HEK293 (cell line): ENCODE measurements around the gene FAM181A.

Experiments
- CTCF ChIA-PET: fragments of 350-600 bp; formaldehyde crosslinking; extraction: SDS; loops from one replicate; lab custom pipeline; 2021; ENCODE audit warnings: antibody characterized with exemption; lab: Yijun Ruan, JAX
- POLR2A ChIA-PET: fragments of 300-600 bp; formaldehyde crosslinking; extraction: SDS; loops from one replicate; lab custom pipeline; 2020; ENCODE audit warnings: antibody characterized with exemption, inconsistent platforms; lab: Yijun Ruan, JAX
- H3K27ac ChIP-seq: fragments of 200-500 bp; sonication (Bioruptor generic); 2 replicates; pipeline ENCODE4 v1.5.1; 2014; ENCODE audit warnings: low read depth, low read length, control low read depth, inconsistent platforms; ENCODE audit errors: extremely low read depth
- H3K36me3 ChIP-seq, 2 experiments: fragments of 200-500 bp in 1 of 2; sonication (Bioruptor generic) in 1 of 2; 1 replicate in 1 of 2; 2 replicates in 1 of 2; pipeline ENCODE4 v1.5.1; 2014 to 2017; ENCODE audit warnings: inconsistent platforms in 2 of 2, low read length in 2 of 2; ENCODE audit not compliant: control insufficient read depth in 2 of 2, insufficient read depth in 1 of 2
- H3K4me1 ChIP-seq: fragments of 200-500 bp; sonication (Bioruptor generic); 2 replicates; pipeline ENCODE4 v1.5.1; 2014; ENCODE audit warnings: mild to moderate bottlenecking, low read length, inconsistent platforms; ENCODE audit not compliant: control insufficient read depth, insufficient read depth
- H3K4me3 ChIP-seq: 2 replicates; pipeline ENCODE4 v1.5.1; 2011; ENCODE audit warnings: low read depth, mild to moderate bottlenecking, control low read depth, low read length, moderate library complexity
- H3K9me3 ChIP-seq: fragments of 200-500 bp; sonication (Bioruptor generic); 2 replicates; pipeline ENCODE4 v1.5.1; 2014; ENCODE audit warnings: low read depth, low read length, inconsistent platforms; ENCODE audit not compliant: control insufficient read depth, insufficient read depth
- ATF2 ChIP-seq: fragments of 450-650 bp; formaldehyde crosslinking; IDR thresholded peaks from 2 replicates; pipeline ENCODE4 v1.5.1; 2016; ENCODE audit warnings: missing biosample characterization, missing genetic modification characterization, low read depth
- CTCF ChIP-seq: fragments of 450-650 bp; formaldehyde crosslinking; IDR thresholded peaks from 2 replicates; pipeline ENCODE4 v1.5.1; 2016; ENCODE audit warnings: missing biosample characterization, missing genetic modification characterization
- PRDM2 ChIP-seq: fragments of 450-650 bp; formaldehyde crosslinking; IDR thresholded peaks from 2 replicates; pipeline ENCODE4 v1.5.1; 2016; ENCODE audit warnings: missing biosample characterization, missing genetic modification characterization, borderline replicate concordance
- RBAK ChIP-seq: fragments of 450-650 bp; formaldehyde crosslinking; IDR thresholded peaks from 2 replicates; pipeline ENCODE4 v1.5.1; 2016; ENCODE audit warnings: missing biosample characterization, missing genetic modification characterization
- SCRT1 ChIP-seq: fragments of 450-650 bp; formaldehyde crosslinking; IDR thresholded peaks from 2 replicates; pipeline ENCODE4 v1.5.1; 2016; ENCODE audit warnings: missing biosample characterization, missing genetic modification characterization, borderline replicate concordance
- SP3 ChIP-seq: fragments of 450-650 bp; formaldehyde crosslinking; IDR thresholded peaks from 2 replicates; pipeline ENCODE4 v1.5.1; 2016; ENCODE audit warnings: missing biosample characterization, missing genetic modification characterization
- ZBTB10 ChIP-seq: fragments of 450-650 bp; formaldehyde crosslinking; IDR thresholded peaks from 2 replicates; pipeline ENCODE4 v1.5.1; 2016; ENCODE audit warnings: missing biosample characterization, missing genetic modification characterization
- ZNF121 ChIP-seq: fragments of 450-650 bp; formaldehyde crosslinking; IDR thresholded peaks from 2 replicates; pipeline ENCODE4 v1.5.1; 2016; ENCODE audit warnings: missing biosample characterization, missing genetic modification characterization
- ZNF221 ChIP-seq: fragments of 450-650 bp; formaldehyde crosslinking; IDR thresholded peaks from 2 replicates; pipeline ENCODE4 v1.5.1; 2017; ENCODE audit warnings: missing biosample characterization, missing genetic modification characterization, borderline replicate concordance
- ZNF362 ChIP-seq: fragments of 450-650 bp; formaldehyde crosslinking; IDR thresholded peaks from 2 replicates; pipeline ENCODE4 v1.5.1; 2016; ENCODE audit warnings: missing biosample characterization, missing genetic modification characterization
- ZNF600 ChIP-seq: fragments of 450-650 bp; formaldehyde crosslinking; IDR thresholded peaks from 2 replicates; pipeline ENCODE4 v1.5.1; 2016; ENCODE audit warnings: missing biosample characterization, missing genetic modification characterization
- ZNF654 ChIP-seq: fragments of 450-650 bp; formaldehyde crosslinking; IDR thresholded peaks from 2 replicates; pipeline ENCODE4 v1.5.1; 2016; ENCODE audit warnings: low read depth, missing biosample characterization, missing genetic modification characterization
- ZNF704 ChIP-seq: fragments of 450-650 bp; formaldehyde crosslinking; IDR thresholded peaks from 2 replicates; pipeline ENCODE4 v1.5.1; 2016; ENCODE audit warnings: missing biosample characterization, missing genetic modification characterization
- ZNF76 ChIP-seq: fragments of 450-650 bp; formaldehyde crosslinking; IDR thresholded peaks from 2 replicates; pipeline ENCODE4; 2016; ENCODE audit warnings: low read depth, missing biosample characterization, missing genetic modification characterization, borderline replicate concordance

The FAM181A gene

GRCh38 chr14:93892505-93892839 is 34.7 kb upstream of the FAM181A start:
- no peaks in the 10 kb centered on the region for H3K4me1 ChIP-seq
- H3K9me3 ChIP-seq: no peaks in the 10 kb centered on the region
- H3K4me3 ChIP-seq: no peak overlapping the region
- ChIA-PET POLR2A (no interaction called here), CTCF (interaction anchor here (0.6 to 1.9 kb wide), 11 partner anchors 9 to 238 kb away, joined by 3 to 6 read pairs (median 3); no protein-coding TSS in a partner anchor)
- H3K36me3 ChIP-seq: no peaks in the 10 kb centered on the region
- no peak overlapping the region for H3K27ac ChIP-seq
- TF ChIP-seq ZNF704 (tag by site-specific recombination) (no peak), SCRT1 (tag by site-specific recombination) (no peak), ZNF121 (peak; percentile 79)

- Histone ChIP-seq H3K27ac (no peak overlapping the region), H3K9me3 (no peaks in the 10 kb centered on the region), H3K4me3 (no peak overlapping the region), H3K4me1 (no peaks in the 10 kb centered on the region), H3K36me3 (no peaks in the 10 kb centered on the region)
- ChIA-PET POLR2A (no interaction called here), CTCF (interaction anchor here (0.6 to 5.7 kb wide), 15 partner anchors 10 to 287 kb away, joined by 3 to 26 read pairs (median 3); no protein-coding TSS in a partner anchor)
- TF ChIP-seq ZNF600 (tag by site-specific recombination) (peak; percentile 60), ZNF654 (tag by site-specific recombination) (peak; percentile 31), ZNF76 (tag by site-specific recombination) (no peak), CTCF (tag by site-specific recombination) (peak; percentile 63), ZNF221 (tag by site-specific recombination) (no peak), ZBTB10 (no peak), ZNF362 (tag by site-specific recombination) (no peak), SP3 (tag by site-specific recombination) (no peak), RBAK (tag by site-specific recombination) (no peak), ATF2 (tag by site-specific recombination) (no peak), PRDM2 (tag by site-specific recombination) (no peak)
These were observed 34.1 kb upstream of the FAM181A start for GRCh38 chr14:93892923-93893558.
